K562 (cell line): ENCODE data around the gene SPHKAP. TPM values are rescaled to one million over a fixed set of nuclear protein-coding genes. Genes with fewer than 3 reads are reported as not detected.

Source experiments
- ATAC-seq: fragments of 200-7000 bp; cut with Tn5 transposase; 3 replicates; pipeline ENCODE4 v1.9.1; 2020; ENCODE audit warnings: moderate library complexity
- BruUV-seq: library from RNA; stranded (reverse); fragments of 400-500 nt; replicated peaks from 2 replicates; lab custom pipeline; 2021; lab: Mats Ljungman, UMichigan
- CTCF ChIA-PET: fragments of 300-600 bp; formaldehyde crosslinking; extraction: SDS; loops from one replicate; lab custom pipeline; 2021; ENCODE audit warnings: low intra/inter-chr PET ratio; lab: Yijun Ruan, JAX
- POLR2A ChIA-PET: fragments of 300-600, 350-650 bp; sonication (Branson Sonifier 250); formaldehyde crosslinking; extraction: SDS; loops from one replicate; lab custom pipeline; 2021; ENCODE audit warnings: antibody characterized with exemption, inconsistent platforms; lab: Yijun Ruan, JAX
- DNase-seq, 4 experiments: peaks; one replicate each; pipeline versions ENCODE4 v3.0.0 to v3.0.0-alpha.2; 2011 to 2018; ENCODE audit warnings: low spot score in 3 of 4, mixed read lengths in 3 of 4; ENCODE audit errors: extremely low read depth in 1 of 4
- FAIRE-seq: peaks from 2 replicates; lab custom pipeline; 2011; peaks lifted over from hg19 to GRCh38; lab: Jason Lieb, UNC
- H2AFZ ChIP-seq: 2 replicates; pipeline ENCODE4 v1.6.0; 2011; ENCODE audit warnings: low read depth, low read length, control low read depth, inconsistent platforms
- H3K27ac ChIP-seq: fragments of 200-600 bp; 3 replicates; pipeline ENCODE4 v1.8.0; 2011; ENCODE audit warnings: low read depth, mild to moderate bottlenecking, control low read depth, inconsistent platforms, low read length, moderate library complexity, mixed read lengths; ENCODE audit errors: extremely low read depth
- H3K27me3 ChIP-seq, 2 experiments: fragments of 300-600 bp in 1 of 2; 2 replicates in 1 of 2; 3 replicates in 1 of 2; pipeline versions ENCODE4 v1.6.0 to v1.8.0; 2011; ENCODE audit warnings: inconsistent platforms in 2 of 2, low read length in 2 of 2, mild to moderate bottlenecking in 1 of 2, mixed read lengths in 1 of 2, moderate library complexity in 1 of 2; ENCODE audit not compliant: control insufficient read depth in 2 of 2, insufficient read depth in 2 of 2
- H3K36me3 ChIP-seq: fragments of 300-600 bp; 3 replicates; pipeline ENCODE4 v1.8.0; 2011; ENCODE audit warnings: mild to moderate bottlenecking, low read length, inconsistent platforms; ENCODE audit not compliant: control insufficient read depth, insufficient read depth
- H3K4me1 ChIP-seq, 2 experiments: fragments of 200-600 bp in 1 of 2; replicated peaks in 1 of 2; 2 replicates in 1 of 2; 3 replicates in 1 of 2; pipeline versions ENCODE4 v1.5.1 to v1.8.0; 2011; ENCODE audit warnings: inconsistent platforms in 2 of 2, low read length in 2 of 2, mild to moderate bottlenecking in 1 of 2, mixed read lengths in 1 of 2, moderate library complexity in 1 of 2; ENCODE audit not compliant: control insufficient read depth in 2 of 2, insufficient read depth in 2 of 2
- H3K4me2 ChIP-seq: 2 replicates; pipeline ENCODE4 v1.6.1; 2011; ENCODE audit warnings: low read length, control low read depth, inconsistent platforms, mixed read lengths; ENCODE audit not compliant: insufficient read depth
- H3K4me3 ChIP-seq: fragments of 200-600 bp; sonication (generic), shearing (Covaris generic); 2 replicates; pipeline ENCODE4 v1.5.1; 2016; ENCODE audit warnings: control low read depth, inconsistent platforms
- H3K79me2 ChIP-seq: fragments of 200-600 bp; 3 replicates; pipeline ENCODE4 v1.8.0; 2011; ENCODE audit warnings: low read length, inconsistent platforms; ENCODE audit not compliant: control insufficient read depth, insufficient read depth
- H3K9ac ChIP-seq, 2 experiments: 2 replicates each; pipeline versions ENCODE4 v1.6.0 to v1.6.1; 2011; ENCODE audit warnings: low read depth in 2 of 2, low read length in 2 of 2, control low read depth in 1 of 2, inconsistent platforms in 1 of 2, mild to moderate bottlenecking in 1 of 2, mixed read lengths in 1 of 2; ENCODE audit not compliant: insufficient read depth in 1 of 2
- H3K9me1 ChIP-seq: one replicate; pipeline ENCODE4 v1.6.0; 2011; ENCODE audit warnings: inconsistent platforms, mild to moderate bottlenecking, low read length, moderate library complexity; ENCODE audit not compliant: control insufficient read depth, insufficient read depth
- H3K9me3 ChIP-seq: replicated peaks from 2 replicates; pipeline ENCODE4 v1.5.1; 2011; ENCODE audit warnings: low read depth, low read length, inconsistent platforms; ENCODE audit not compliant: control insufficient read depth, insufficient read depth
- H4K20me1 ChIP-seq: replicated peaks from 2 replicates; pipeline ENCODE4 v1.6.1; 2011; ENCODE audit warnings: low read length, inconsistent platforms, mixed read lengths; ENCODE audit not compliant: control insufficient read depth, insufficient read depth
- CREB1 ChIP-seq, 2 experiments: sonication (generic) in 1 of 2; formaldehyde crosslinking in 1 of 2; IDR thresholded peaks; 2 replicates each; pipeline versions ENCODE4 v1.6.1 to v1.8.0; 2012 to 2022; ENCODE audit warnings: inconsistent platforms in 1 of 2, mild to moderate bottlenecking in 1 of 2, missing genetic modification reagents in 1 of 2, moderate library complexity in 1 of 2
- CTCF ChIP-seq, 3 experiments: IDR thresholded peaks in 2 of 3; conservative IDR thresholded peaks in 1 of 3; 2 replicates each; pipeline ENCODE4 v1.5.1; 2011 to 2012; ENCODE audit warnings: low read length in 3 of 3, mild to moderate bottlenecking in 3 of 3, control low read depth in 2 of 3, improper control_type of control experiment in 1 of 3, inconsistent platforms in 1 of 3, low read depth in 1 of 3, mixed read lengths in 1 of 3, moderate library complexity in 1 of 3; ENCODE audit not compliant: insufficient read depth in 2 of 3
- PPARD ChIP-seq: fragments of 250-450 bp; sonication (Bioruptor Pico); IDR thresholded peaks from 2 replicates; pipeline ENCODE4 v1.8.0; 2022; ENCODE audit warnings: inconsistent platforms, mild to moderate bottlenecking, moderate library complexity
- RAD21 ChIP-seq, 2 experiments: fragments of 250-450 bp in 1 of 2; fragments of 450-650 bp in 1 of 2; sonication (Bioruptor Pico) in 1 of 2; formaldehyde crosslinking in 1 of 2; IDR thresholded peaks in 1 of 2; conservative IDR thresholded peaks in 1 of 2; 2 replicates each; pipeline versions ENCODE4 v1.4.0 to v1.8.0; 2020 to 2022; ENCODE audit warnings: mild to moderate bottlenecking in 2 of 2, moderate library complexity in 1 of 2
- TAF1 ChIP-seq: IDR thresholded peaks from 2 replicates; pipeline ENCODE4 v1.6.1; 2011; ENCODE audit warnings: mild to moderate bottlenecking, low read length, moderate library complexity; ENCODE audit not compliant: insufficient read depth, control insufficient read depth, severe bottlenecking; ENCODE audit errors: extremely low read depth
- YBX1 ChIP-seq: fragments of 450-650 bp; IDR thresholded peaks from 2 replicates; pipeline ENCODE4 v1.7.1; 2016; ENCODE audit warnings: mild to moderate bottlenecking
- WGBS: fragments of 100-300 bp; shearing (Covaris generic); methylation state at CpG from one replicate; pipeline ENCODE4 v1.1.6; 2016; ENCODE audit warnings: low coverage, mixed read lengths; ENCODE audit not compliant: insufficient coverage; ENCODE audit errors: missing lambda C conversion rate; 5-methylcytosine and 5-hydroxymethylcytosine counted together
- in situ Hi-C: fragments of 300-500 bp; cut with MboI; formaldehyde crosslinking; loops from 4 replicates; pipeline ENCODE4 v1.15.0; 2018; ENCODE audit warnings: inconsistent platforms, mixed read lengths
- intact Hi-C: fragments of 100-400 bp; cut with micrococcal nuclease; formaldehyde crosslinking; loops from 2 replicates; pipeline ENCODE4 v1.14.2; 2022
- polyA plus RNA-seq, 8 experiments: library from polyadenylated mRNA; depleted of rRNA in 4 of 8; stranded (reverse) in 5 of 8; unstranded in 3 of 8; fragments of >200 nt; fragmentation: Nextera tagmentation in 2 of 8; fragmentation: Illumina TruSeq in 1 of 8; extraction: Ambion mirVana in 2 of 8; extraction: Trizol in 1 of 8; gene quantifications; 2 replicates each; pipeline versions ENCODE4 v1.2.1 to v1.2.3, GENCODE V29; 2011 to 2014; ENCODE audit warnings: inconsistent platforms in 1 of 8, missing spikeins in 1 of 8
- total RNA-seq, 7 experiments: library from RNA; depleted of rRNA in 6 of 7; stranded (reverse); fragments of >200 nt in 6 of 7; fragmentation: Illumina TruSeq in 2 of 7; extraction: Trizol in 2 of 7; gene quantifications; 2 replicates each; pipeline versions ENCODE4 v1.2.1 to v1.2.3, GENCODE V29; 2011 to 2021; ENCODE audit warnings: low replicate concordance in 1 of 7
- TF ChIP-seq, protein P1 (sequence below): fragments of 450-650 bp; formaldehyde crosslinking; IDR thresholded peaks from 2 replicates; pipeline ENCODE4 v1.4.0; 2022; ENCODE audit warnings: missing genetic modification characterization

Gene SPHKAP
- total and polyA plus RNA-seq, 9 of the 15 experiments (the other 6 are each of a cell fraction or from before 2014, with no cell fraction given), result not detected

DNA sequence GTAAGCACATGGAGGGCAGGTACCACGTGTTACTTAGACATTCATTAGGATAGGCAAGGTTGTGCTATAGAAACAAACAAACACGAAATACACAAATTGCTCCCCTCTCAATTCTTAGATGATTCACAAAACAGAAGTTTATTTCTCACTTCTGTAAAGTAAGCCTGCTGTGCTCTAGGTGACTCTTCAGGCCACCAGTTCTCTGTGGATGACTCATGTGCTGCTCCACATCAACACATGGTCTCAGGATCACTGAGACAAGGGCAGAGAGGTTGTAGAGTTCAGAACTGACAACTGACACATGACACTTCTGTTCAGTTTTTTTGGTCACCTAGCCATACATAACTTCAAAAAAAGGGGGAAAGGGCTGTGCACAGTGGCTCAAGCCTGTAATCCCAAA is 239.5 kb downstream of the SPHKAP start (continued):
- TF ChIP-seq, protein P1, sequence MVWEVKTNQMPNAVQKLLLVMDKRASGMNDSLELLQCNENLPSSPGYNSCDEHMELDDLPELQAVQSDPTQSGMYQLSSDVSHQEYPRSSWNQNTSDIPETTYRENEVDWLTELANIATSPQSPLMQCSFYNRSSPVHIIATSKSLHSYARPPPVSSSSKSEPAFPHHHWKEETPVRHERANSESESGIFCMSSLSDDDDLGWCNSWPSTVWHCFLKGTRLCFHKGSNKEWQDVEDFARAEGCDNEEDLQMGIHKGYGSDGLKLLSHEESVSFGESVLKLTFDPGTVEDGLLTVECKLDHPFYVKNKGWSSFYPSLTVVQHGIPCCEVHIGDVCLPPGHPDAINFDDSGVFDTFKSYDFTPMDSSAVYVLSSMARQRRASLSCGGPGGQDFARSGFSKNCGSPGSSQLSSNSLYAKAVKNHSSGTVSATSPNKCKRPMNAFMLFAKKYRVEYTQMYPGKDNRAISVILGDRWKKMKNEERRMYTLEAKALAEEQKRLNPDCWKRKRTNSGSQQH (CRISPR knock-in tag), result no peak
- TF ChIP-seq PPARD, result no peak
- no peak for TF ChIP-seq CREB1 (IDR thresholded peaks at IDR 0.05)
- no peak for TF ChIP-seq CREB1 (CRISPR knock-in tag; IDR thresholded peaks at IDR 0.05)
- TF ChIP-seq CTCF (IDR thresholded peaks at IDR 0.05 in 2 of 3, conservative IDR thresholded peaks at IDR 0.05 in 1 of 3; ENCODE audit: insufficient read depth in 2 of 3, low read depth in 1 of 3, low read length in 3 of 3), result no peak

- intact Hi-C loops, result loop anchor here (1.0 kb wide), 1 partner anchor 1648 kb away; no protein-coding TSS in a partner anchor
- Histone ChIP-seq H3K36me3 (no peaks in the 10 kb centered on the region), H4K20me1 (no peaks in the 10 kb centered on the region), H3K9ac (no peak overlapping the region), H3K4me1 (no peaks in the 10 kb centered on the region), H3K4me2 (no peak overlapping the region), H3K79me2 (no peaks in the 10 kb centered on the region), H3K4me3 (no peak overlapping the region), H3K9me3 (no peaks in the 10 kb centered on the region), H3K9me1 (no peaks in the 10 kb centered on the region), H3K27ac (no peak overlapping the region), H2AFZ (no peak overlapping the region), H3K27me3 (no peaks in the 10 kb centered on the region)
- ATAC-seq (no peak), DNase-seq (peak in 2 of 4 experiments; percentile 5 to 10), FAIRE-seq (no peak)
- no TSS peak for BruUV-seq
- POLR2A ChIA-PET, result no interaction called here
- no peak for TF ChIP-seq TAF1
- peak in 1 of 2 experiments; percentile 29; a peak in 1 of 4 replicates for TF ChIP-seq RAD21 (CRISPR knock-in tag; conservative IDR thresholded peaks at IDR 0.05 in 1 of 2, IDR thresholded peaks at IDR 0.05 in 1 of 2)
- TF ChIP-seq CTCF (IDR thresholded peaks at IDR 0.05 in 2 of 3, conservative IDR thresholded peaks at IDR 0.05 in 1 of 3; ENCODE audit: insufficient read depth in 2 of 3, low read depth in 1 of 3, low read length in 3 of 3), result 0 out of 6 replicates have a peak, but pooled peaks of 1 of the 3 experiments have one; percentile 24
- TF ChIP-seq YBX1, result no peak
- CTCF ChIA-PET, result no interaction called here
- WGBS, result 0% methylated on average over 9 of the region's 11 CpGs
- in situ Hi-C loops, result no loop called here
Measured at GRCh38 chr2:227939271-227940027, 242.0 kb downstream of the SPHKAP start.
